OCI-LY1 (cell line): ENCODE measurements around the gene LILRA5.

Source experiments
- H2AFZ ChIP-seq: fragments of 200-600 bp; sonication (generic), shearing (Covaris generic); 2 replicates; pipeline ENCODE4 v1.6.0; 2014; ENCODE audit warnings: antibody characterized with exemption, mild to moderate bottlenecking, low read length
- H3F3A ChIP-seq: fragments of 200-600 bp; sonication (generic), shearing (Covaris generic); 2 replicates; pipeline ENCODE4 v1.6.0; 2014; ENCODE audit warnings: mild to moderate bottlenecking, antibody characterized with exemption, low read length, moderate library complexity; ENCODE audit not compliant: insufficient read depth
- H3K27ac ChIP-seq: fragments of 200-600 bp; sonication (generic); 2 replicates; pipeline ENCODE4 v1.5.1; 2014; ENCODE audit warnings: low read length, mixed run types, mild to moderate bottlenecking, low read depth; ENCODE audit not compliant: poor library complexity, severe bottlenecking
- H3K27me3 ChIP-seq: fragments of 200-600 bp; sonication (generic); 2 replicates; pipeline ENCODE4 v1.6.0; 2014; ENCODE audit warnings: antibody characterized with exemption, mild to moderate bottlenecking, low read length, moderate library complexity; ENCODE audit not compliant: insufficient read depth
- H3K36me3 ChIP-seq: fragments of 200-600 bp; sonication (generic); 2 replicates; pipeline ENCODE4 v1.6.1; 2014; ENCODE audit warnings: mild to moderate bottlenecking, antibody characterized with exemption, low read length, moderate library complexity, mixed read lengths; ENCODE audit not compliant: insufficient read depth
- H3K4me1 ChIP-seq: fragments of 200-600 bp; sonication (generic); 2 replicates; pipeline ENCODE4 v1.5.1; 2014; ENCODE audit warnings: mild to moderate bottlenecking, low read length, moderate library complexity; ENCODE audit not compliant: insufficient read depth, severe bottlenecking
- H3K4me2 ChIP-seq: fragments of 200-600 bp; sonication (generic), shearing (Covaris generic); 2 replicates; pipeline ENCODE4 v1.6.1; 2014; ENCODE audit warnings: low read length
- H3K4me3 ChIP-seq: fragments of 200-600 bp; sonication (generic); 2 replicates; pipeline ENCODE4 v1.5.1; 2014; ENCODE audit warnings: low read length, low read depth, mild to moderate bottlenecking, mixed read lengths; ENCODE audit not compliant: poor library complexity, severe bottlenecking
- H3K79me2 ChIP-seq: fragments of 200-600 bp; shearing (Covaris generic); 2 replicates; pipeline ENCODE4 v1.6.1; 2016; ENCODE audit warnings: mixed run types, low read length, mixed read lengths; ENCODE audit not compliant: insufficient read depth
- H3K9ac ChIP-seq: fragments of 200-600 bp; sonication (generic), shearing (Covaris generic); 2 replicates; pipeline ENCODE4 v1.6.1; 2014; ENCODE audit warnings: mild to moderate bottlenecking, low read length, mixed read lengths
- H3K9me2 ChIP-seq: fragments of 200-600 bp; sonication (generic), shearing (Covaris generic); 2 replicates; pipeline ENCODE4 v1.6.1; 2014; ENCODE audit warnings: low read depth, mild to moderate bottlenecking, low read length, mixed read lengths
- H3K9me3 ChIP-seq: fragments of 200-600 bp; shearing (Covaris generic); 2 replicates; pipeline ENCODE4 v1.6.1; 2014; ENCODE audit warnings: low read length, mixed read lengths
- H4K20me1 ChIP-seq: fragments of 200-600 bp; sonication (generic), shearing (Covaris generic); 2 replicates; pipeline ENCODE4 v1.6.0; 2016; ENCODE audit warnings: mild to moderate bottlenecking, low read length; ENCODE audit not compliant: insufficient read depth
- CTCF ChIP-seq: fragments of 200-600 bp; sonication (generic), shearing (Covaris generic); IDR thresholded peaks from 2 replicates; pipeline ENCODE4 v1.5.1; 2017; ENCODE audit warnings: mild to moderate bottlenecking, antibody characterized with exemption, low read length, moderate library complexity, mixed read lengths
- EZH2 ChIP-seq: fragments of 200-600 bp; sonication (generic), shearing (Covaris generic); IDR thresholded peaks from 2 replicates; pipeline ENCODE4 v1.8.0; 2017; ENCODE audit warnings: borderline replicate concordance, mixed run types, mild to moderate bottlenecking, antibody characterized with exemption, low read length, moderate library complexity, mixed read lengths

The LILRA5 gene

GRCh38 chr19:54309811-54310210 is 3.2 kb downstream of the LILRA5 start:
- Histone ChIP-seq H3K9ac (no peak overlapping the region), H3K4me1 (no peaks in the 10 kb centered on the region)
- TF ChIP-seq CTCF (no peak), EZH2 (no peak)

GRCh38 chr19:54307389-54308020 is 5.5 kb downstream of the LILRA5 start:
- Histone ChIP-seq H3K27ac (no peak overlapping the region), H3K4me3 (no peak overlapping the region), H3K9ac (no peak overlapping the region), H2AFZ (no peak overlapping the region), H3K9me3 (no peaks in the 10 kb centered on the region), H3K27me3 (no peaks in the 10 kb centered on the region), H3K4me2 (no peak overlapping the region), H3K36me3 (no peaks in the 10 kb centered on the region), H3F3A (no peaks in the 10 kb centered on the region), H4K20me1 (no peaks in the 10 kb centered on the region), H3K9me2 (no peaks in the 10 kb centered on the region), H3K4me1 (no peaks in the 10 kb centered on the region), H3K79me2 (no peaks in the 10 kb centered on the region)
- TF ChIP-seq EZH2 (no peak), CTCF (no peak)

More at GRCh38 chr19:54309811-54310210, 3.2 kb downstream of the LILRA5 start:
- Histone ChIP-seq H2AFZ (no peak overlapping the region), H3K79me2 (no peaks in the 10 kb centered on the region), H3K27ac (no peak overlapping the region), H3K36me3 (no peaks in the 10 kb centered on the region), H3K27me3 (no peaks in the 10 kb centered on the region), H3K4me3 (no peak overlapping the region), H3F3A (no peaks in the 10 kb centered on the region), H3K9me2 (no peaks in the 10 kb centered on the region), H4K20me1 (no peaks in the 10 kb centered on the region), H3K4me2 (no peak overlapping the region), H3K9me3 (no peaks in the 10 kb centered on the region)

GRCh38 chr19:54305141-54305540 is 7.8 kb downstream of the LILRA5 start:
- no peaks in the 10 kb centered on the region for H3K9me3 ChIP-seq
- H4K20me1 ChIP-seq: no peaks in the 10 kb centered on the region
- no peaks in the 10 kb centered on the region for H3K27me3 ChIP-seq
- no peaks in the 10 kb centered on the region for H3K36me3 ChIP-seq
- no peak overlapping the region for H3K9ac ChIP-seq
- TF ChIP-seq EZH2: no peak
- TF ChIP-seq CTCF: no peak
- no peak overlapping the region for H3K4me2 ChIP-seq
- H3K27ac ChIP-seq: no peak overlapping the region
- no peak overlapping the region for H3K4me3 ChIP-seq
- H3K9me2 ChIP-seq: no peaks in the 10 kb centered on the region
- no peak overlapping the region for H2AFZ ChIP-seq
- H3K79me2 ChIP-seq: no peaks in the 10 kb centered on the region
- H3K4me1 ChIP-seq: no peaks in the 10 kb centered on the region
- H3F3A ChIP-seq: no peaks in the 10 kb centered on the region
